ENCODE measurements around the gene HSD17B1. TPM values are rescaled to one million over a fixed set of nuclear protein-coding genes. Genes with fewer than 3 reads are reported as not detected.
A peak's percentile ranks its signal among the peaks of the same experiment; 100 is the strongest.
"Not testable (repeated sequence)": the region's sequence is repeated elsewhere in the genome, so short reads cannot be mapped to it uniquely, and the experiment has no call there.

Gene HSD17B1
- total RNA-seq (2021) (0.59 and 0.60 TPM in 2 replicates), Bru-seq, nascent RNA (percentile 27 among the genes with signal in this experiment), BruChase-seq, experiment 1, labeled RNA remaining after a 2-hour chase (percentile 30 among the genes with signal in this experiment), BruChase-seq, experiment 2, labeled RNA remaining after a 6-hour chase (percentile 45 among the genes with signal in this experiment)
- long read RNA-seq, partial matches to known transcripts: 1 of 2 reads
- long read RNA-seq, other reads (novel, unspliced or antisense): 1 of 2 reads

DNA sequence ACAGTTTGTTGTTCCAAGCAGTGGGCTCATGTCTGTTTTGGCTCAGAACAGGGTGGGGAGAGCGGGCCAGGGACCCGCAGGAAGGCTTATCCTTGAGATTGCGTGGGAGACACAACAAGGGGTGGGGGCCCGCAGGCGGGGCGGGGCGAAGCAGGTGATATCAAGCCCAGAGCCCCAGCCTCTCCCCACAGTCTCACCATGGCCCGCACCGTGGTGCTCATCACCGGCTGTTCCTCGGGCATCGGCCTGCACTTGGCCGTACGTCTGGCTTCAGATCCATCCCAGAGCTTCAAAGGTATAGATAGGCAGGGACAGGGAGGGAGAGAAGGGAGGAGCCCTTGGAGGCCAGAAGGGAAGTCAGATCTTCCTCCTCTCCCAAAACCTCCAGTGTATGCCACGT lies at the start of gene HSD17B1:
Gene HSD17B1, plus strand, starts transcription at position 188 of the 400 bp plus-strand sequence. Its CDS starts 11 bp downstream, at position 199.
- H3K27ac ChIP-seq (ENCODE audit: low read depth, low read length, poor library complexity, severe bottlenecking); H3K4me1 ChIP-seq (ENCODE audit: insufficient read depth, low read length, poor library complexity, severe bottlenecking); BruUV-seq (replicated peaks); H3K9me3 ChIP-seq (ENCODE audit: low read depth, low read length, poor library complexity, severe bottlenecking); DNase-seq (ENCODE audit: low spot score); intact Hi-C loops (cut with micrococcal nuclease; ENCODE audit: unreplicated experiment); H3K36me3 ChIP-seq (ENCODE audit: insufficient read depth, low read length, poor library complexity, severe bottlenecking); POLR2A ChIA-PET (ENCODE audit: low non-redundant PET); H3K27me3 ChIP-seq (replicated peaks; ENCODE audit: insufficient read depth, low read depth, low read length, poor library complexity); CTCF ChIA-PET: not testable (repeated sequence)
- H3K4me3 ChIP-seq (ENCODE audit: low read depth, low read length, poor library complexity, severe bottlenecking): peak within 1 kb of the TSS; percentile 64

DNA sequence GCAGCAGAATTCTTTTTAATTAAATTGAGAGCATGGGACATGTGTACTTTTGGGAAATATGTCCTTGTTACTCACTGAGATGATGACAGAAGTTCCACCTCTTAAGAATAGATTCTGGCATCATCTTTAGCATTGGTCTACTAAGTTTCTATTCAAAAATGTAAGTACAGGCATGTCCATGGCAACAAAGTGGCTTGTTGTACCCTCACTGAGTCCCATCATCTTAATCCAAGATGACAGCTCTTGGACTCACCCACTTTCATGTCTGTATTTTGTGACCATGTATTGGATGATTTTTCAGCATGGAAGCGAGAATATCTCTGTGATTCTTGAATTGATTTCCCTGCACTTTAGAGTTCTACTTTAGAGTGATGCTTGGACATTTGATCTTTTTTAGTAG lies 49.8 kb upstream of the HSD17B1 start:
- no peak for TF ChIP-seq EZH2 (IDR thresholded peaks at IDR 0.05; ENCODE audit: borderline replicate concordance, low read depth, low read length, poor library complexity, severe bottlenecking)
- TF ChIP-seq, protein P1, sequence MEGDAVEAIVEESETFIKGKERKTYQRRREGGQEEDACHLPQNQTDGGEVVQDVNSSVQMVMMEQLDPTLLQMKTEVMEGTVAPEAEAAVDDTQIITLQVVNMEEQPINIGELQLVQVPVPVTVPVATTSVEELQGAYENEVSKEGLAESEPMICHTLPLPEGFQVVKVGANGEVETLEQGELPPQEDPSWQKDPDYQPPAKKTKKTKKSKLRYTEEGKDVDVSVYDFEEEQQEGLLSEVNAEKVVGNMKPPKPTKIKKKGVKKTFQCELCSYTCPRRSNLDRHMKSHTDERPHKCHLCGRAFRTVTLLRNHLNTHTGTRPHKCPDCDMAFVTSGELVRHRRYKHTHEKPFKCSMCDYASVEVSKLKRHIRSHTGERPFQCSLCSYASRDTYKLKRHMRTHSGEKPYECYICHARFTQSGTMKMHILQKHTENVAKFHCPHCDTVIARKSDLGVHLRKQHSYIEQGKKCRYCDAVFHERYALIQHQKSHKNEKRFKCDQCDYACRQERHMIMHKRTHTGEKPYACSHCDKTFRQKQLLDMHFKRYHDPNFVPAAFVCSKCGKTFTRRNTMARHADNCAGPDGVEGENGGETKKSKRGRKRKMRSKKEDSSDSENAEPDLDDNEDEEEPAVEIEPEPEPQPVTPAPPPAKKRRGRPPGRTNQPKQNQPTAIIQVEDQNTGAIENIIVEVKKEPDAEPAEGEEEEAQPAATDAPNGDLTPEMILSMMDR (conservative IDR thresholded peaks at IDR 0.05; ENCODE audit: low read depth, low read length): no peak
- BruUV-seq (replicated peaks): no TSS peak
- Histone ChIP-seq H3K27ac (ENCODE audit: low read depth, low read length, poor library complexity, severe bottlenecking) (no peak overlapping the region), H3K36me3 (ENCODE audit: insufficient read depth, low read length, poor library complexity, severe bottlenecking) (peaks cover 14% of the 10 kb centered on the region), H3K4me1 (ENCODE audit: insufficient read depth, low read length, poor library complexity, severe bottlenecking) (no peaks in the 10 kb centered on the region), H3K27me3 (replicated peaks; ENCODE audit: insufficient read depth, low read depth, low read length, poor library complexity) (no peaks in the 10 kb centered on the region), H3K9me3 (ENCODE audit: low read depth, low read length, poor library complexity, severe bottlenecking) (no peaks in the 10 kb centered on the region), H3K4me3 (ENCODE audit: low read depth, low read length, poor library complexity, severe bottlenecking) (no peak overlapping the region)
- no peak for DNase-seq (ENCODE audit: low spot score)
- CTCF ChIA-PET: no interaction called here
- intact Hi-C loops (cut with micrococcal nuclease; ENCODE audit: unreplicated experiment): no loop called here
- POLR2A ChIA-PET (ENCODE audit: low non-redundant PET): no interaction called here

DNA sequence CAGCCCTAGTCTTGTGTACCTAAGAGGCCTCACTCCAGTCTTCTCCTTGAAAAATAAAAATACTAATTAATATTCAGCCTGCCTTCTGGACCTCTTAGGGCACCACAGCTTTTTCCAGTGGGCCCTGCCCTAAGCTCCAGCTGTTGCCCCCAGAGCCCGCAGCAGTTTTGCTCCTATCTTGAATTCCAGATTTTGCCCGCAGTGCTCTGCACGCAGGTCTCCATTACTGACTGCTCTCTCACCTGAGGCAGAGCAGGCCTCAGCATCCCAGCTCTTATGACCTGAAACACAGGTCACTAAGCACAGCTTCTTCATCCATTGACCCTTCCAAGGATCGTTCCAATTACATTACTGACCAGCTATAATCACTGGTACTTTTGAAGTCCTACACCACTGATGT lies 45.1 kb upstream of the HSD17B1 start:
- intact Hi-C loops (cut with micrococcal nuclease; ENCODE audit: unreplicated experiment): no loop called here
- Histone ChIP-seq H3K9me3 (ENCODE audit: low read depth, low read length, poor library complexity, severe bottlenecking) (no peaks in the 10 kb centered on the region), H3K27ac (ENCODE audit: low read depth, low read length, poor library complexity, severe bottlenecking) (no peak overlapping the region), H3K36me3 (ENCODE audit: insufficient read depth, low read length, poor library complexity, severe bottlenecking) (peaks cover 8% of the 10 kb centered on the region), H3K4me1 (ENCODE audit: insufficient read depth, low read length, poor library complexity, severe bottlenecking) (no peaks in the 10 kb centered on the region), H3K27me3 (replicated peaks; ENCODE audit: insufficient read depth, low read depth, low read length, poor library complexity) (no peaks in the 10 kb centered on the region), H3K4me3 (ENCODE audit: low read depth, low read length, poor library complexity, severe bottlenecking) (no peak overlapping the region)
- BruUV-seq (replicated peaks): no TSS peak
- POLR2A ChIA-PET (ENCODE audit: low non-redundant PET): no interaction called here
- CTCF ChIA-PET: interaction anchor here (0.5 to 0.6 kb wide), 2 partner anchors 25 to 102 kb away, joined by 3 to 4 read pairs; no protein-coding TSS in a partner anchor
- no peak for TF ChIP-seq EZH2 (IDR thresholded peaks at IDR 0.05; ENCODE audit: borderline replicate concordance, low read depth, low read length, poor library complexity, severe bottlenecking)
- TF ChIP-seq, protein P1 (conservative IDR thresholded peaks at IDR 0.05; ENCODE audit: low read depth, low read length): no peak
- DNase-seq (ENCODE audit: low spot score): no peak
